Right atrium auricular region (tissue), 2 donors: ENCODE results near the gene RAB6B. TPM values are rescaled to one million over a fixed set of nuclear protein-coding genes. Genes with fewer than 3 reads are reported as not detected.

Source experiments
- DNase-seq: peaks from one replicate; pipeline ENCODE4 v3.0.0-alpha.2; 2019; ENCODE audit warnings: low spot score
- H3K27ac ChIP-seq, 2 donors: fragments of 200-600 bp; sonication (generic); 1 replicate in 1 of 2; 2 replicates in 1 of 2; pipeline ENCODE4 v1.5.1; 2016 to 2019
- H3K27me3 ChIP-seq, 2 donors: fragments of 200-600 bp; sonication (generic); one replicate each; pipeline versions ENCODE4 v1.5.1 to v1.6.0; 2017 to 2019
- H3K36me3 ChIP-seq: fragments of 200-600 bp; sonication (generic); one replicate; pipeline ENCODE4 v1.5.1; 2016
- H3K4me1 ChIP-seq, 2 donors: fragments of 200-600 bp; sonication (generic); one replicate each; pipeline versions ENCODE4 v1.5.1 to v1.6.0; 2017 to 2019
- H3K4me3 ChIP-seq, 2 donors: fragments of 200-600 bp; sonication (generic); 1 replicate in 1 of 2; 2 replicates in 1 of 2; pipeline ENCODE4 v1.5.1; 2017 to 2019; ENCODE audit warnings: mild to moderate bottlenecking in 1 of 2, moderate library complexity in 1 of 2
- H3K9me3 ChIP-seq, 2 donors: fragments of 200-600 bp; sonication (generic); one replicate each; pipeline ENCODE4 v1.5.1; 2019
- total RNA-seq, 2 donors: library from RNA; depleted of rRNA; stranded (reverse); fragments of >200 nt; gene quantifications; one replicate each; pipeline ENCODE4 v1.1.0, GENCODE V29; 2016
- TF ChIP-seq, protein P1 (sequence below), 2 donors: fragments of 200-600 bp; sonication (generic); IDR thresholded peaks; one replicate each; pipeline ENCODE4 v1.5.1; 2019; ENCODE audit warnings: antibody characterized with exemption in 2 of 2

Gene RAB6B
- total RNA-seq, 2 donors from 2014 or later = 9.5 to 11.5 TPM

- DNase-seq = no peak
- Histone ChIP-seq H3K9me3 (no peaks in the 10 kb centered on the region), H3K27ac (peak overlapping the region in 1 of 2 donors; percentile 38), H3K36me3 (peaks cover 2% of the 10 kb centered on the region), H3K4me3 (no peak overlapping the region), H3K4me1 (peaks cover 0 to 10% of the 10 kb centered on the region in 2 donors), H3K27me3 (no peaks in the 10 kb centered on the region)
- TF ChIP-seq, protein P1, sequence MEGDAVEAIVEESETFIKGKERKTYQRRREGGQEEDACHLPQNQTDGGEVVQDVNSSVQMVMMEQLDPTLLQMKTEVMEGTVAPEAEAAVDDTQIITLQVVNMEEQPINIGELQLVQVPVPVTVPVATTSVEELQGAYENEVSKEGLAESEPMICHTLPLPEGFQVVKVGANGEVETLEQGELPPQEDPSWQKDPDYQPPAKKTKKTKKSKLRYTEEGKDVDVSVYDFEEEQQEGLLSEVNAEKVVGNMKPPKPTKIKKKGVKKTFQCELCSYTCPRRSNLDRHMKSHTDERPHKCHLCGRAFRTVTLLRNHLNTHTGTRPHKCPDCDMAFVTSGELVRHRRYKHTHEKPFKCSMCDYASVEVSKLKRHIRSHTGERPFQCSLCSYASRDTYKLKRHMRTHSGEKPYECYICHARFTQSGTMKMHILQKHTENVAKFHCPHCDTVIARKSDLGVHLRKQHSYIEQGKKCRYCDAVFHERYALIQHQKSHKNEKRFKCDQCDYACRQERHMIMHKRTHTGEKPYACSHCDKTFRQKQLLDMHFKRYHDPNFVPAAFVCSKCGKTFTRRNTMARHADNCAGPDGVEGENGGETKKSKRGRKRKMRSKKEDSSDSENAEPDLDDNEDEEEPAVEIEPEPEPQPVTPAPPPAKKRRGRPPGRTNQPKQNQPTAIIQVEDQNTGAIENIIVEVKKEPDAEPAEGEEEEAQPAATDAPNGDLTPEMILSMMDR (IDR thresholded peaks at IDR 0.05) = no peak
These were observed 66.9 kb downstream of the RAB6B start for GRCh38 chr3:133828576-133829309.

DNA sequence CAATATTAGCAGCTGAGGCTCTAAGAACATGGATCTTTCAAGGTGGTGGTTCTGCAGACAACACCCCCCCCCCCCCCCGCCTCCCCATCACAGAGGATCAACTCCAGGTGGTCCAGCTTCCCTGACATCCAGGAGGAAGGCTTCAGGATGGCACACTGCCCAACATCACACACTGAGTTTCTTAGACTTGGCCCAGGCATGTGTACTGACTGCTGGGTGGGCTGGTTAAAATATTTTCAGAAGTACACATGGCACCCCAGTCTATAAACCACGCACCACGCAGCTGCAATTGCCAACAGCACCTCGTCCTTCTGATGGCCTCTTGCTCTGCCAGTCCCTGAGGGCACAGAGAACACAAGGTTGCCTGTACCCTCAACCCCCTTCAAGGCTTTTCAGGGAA is 68.0 kb downstream of the RAB6B start:
- Histone ChIP-seq H3K36me3 (peaks cover 4% of the 10 kb centered on the region), H3K27me3 (no peaks in the 10 kb centered on the region), H3K27ac (no peak overlapping the region), H3K4me1 (peaks cover 0 to 10% of the 10 kb centered on the region in 2 donors), H3K9me3 (no peaks in the 10 kb centered on the region), H3K4me3 (no peak overlapping the region)
- DNase-seq = no peak
- TF ChIP-seq, protein P1 (IDR thresholded peaks at IDR 0.05) = no peak

- Histone ChIP-seq H3K27ac (no peak overlapping the region), H3K27me3 (no peaks in the 10 kb centered on the region), H3K4me1 (peaks cover 0 to 10% of the 10 kb centered on the region in 2 donors), H3K36me3 (peaks cover 4% of the 10 kb centered on the region), H3K4me3 (no peak overlapping the region), H3K9me3 (no peaks in the 10 kb centered on the region)
- DNase-seq = no peak
- TF ChIP-seq, protein P1 (IDR thresholded peaks at IDR 0.05) = no peak
These were observed 68.5 kb downstream of the RAB6B start for GRCh38 chr3:133827136-133827535.

- peaks cover 4% of the 10 kb centered on the region for H3K36me3 ChIP-seq
- no peak overlapping the region for H3K4me3 ChIP-seq
- no peaks in the 10 kb centered on the region for H3K9me3 ChIP-seq
- no peak overlapping the region for H3K27ac ChIP-seq
- no peak for DNase-seq
- H3K4me1 ChIP-seq = peaks cover 0 to 10% of the 10 kb centered on the region in 2 donors
- no peaks in the 10 kb centered on the region for H3K27me3 ChIP-seq
- TF ChIP-seq, protein P1 (IDR thresholded peaks at IDR 0.05) = no peak
These were observed 69.5 kb downstream of the RAB6B start for GRCh38 chr3:133825969-133826727.

- Histone ChIP-seq H3K36me3 (peaks cover 12% of the 10 kb centered on the region), H3K27ac (no peak overlapping the region), H3K27me3 (no peaks in the 10 kb centered on the region), H3K4me1 (peaks cover 0 to 5% of the 10 kb centered on the region in 2 donors), H3K4me3 (no peak overlapping the region), H3K9me3 (no peaks in the 10 kb centered on the region)
- no peak for DNase-seq
- TF ChIP-seq, protein P1 (IDR thresholded peaks at IDR 0.05) = no peak
These were observed 70.7 kb downstream of the RAB6B start for GRCh38 chr3:133824961-133825485.
